ENCODE measurements around the gene PISD.

PISD gene

DNA sequence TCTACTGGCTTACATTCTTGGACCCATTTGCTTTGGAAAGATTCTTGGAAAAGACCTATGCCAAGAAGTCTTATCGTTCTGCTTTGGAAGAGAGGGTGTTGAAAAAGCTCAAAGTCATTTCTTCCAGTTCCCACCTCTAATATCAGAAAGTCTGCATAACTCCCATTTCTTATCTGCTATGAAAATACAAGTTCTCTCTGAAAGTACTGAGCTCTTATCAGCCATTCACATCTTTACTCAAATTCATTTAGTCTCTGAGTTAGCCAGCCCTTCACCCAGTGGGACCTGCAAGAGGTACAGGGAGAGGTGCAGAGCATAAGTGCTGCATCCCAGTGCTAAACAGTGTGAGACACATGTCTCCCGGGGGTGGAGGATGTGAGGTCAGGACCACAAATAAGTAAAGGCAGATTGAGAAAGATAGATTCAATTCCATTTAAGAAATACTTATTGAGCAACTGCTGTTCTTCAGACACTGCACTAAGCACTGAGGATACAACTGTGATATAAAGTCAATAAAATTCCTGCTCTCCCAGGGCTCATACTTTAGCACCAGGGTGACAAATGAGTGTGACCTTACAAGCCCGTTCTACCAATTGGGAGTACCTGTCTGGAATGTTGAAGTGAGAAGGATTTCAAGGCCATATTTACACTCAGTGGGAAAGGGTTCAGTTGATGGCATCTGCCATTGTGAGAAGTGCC lies 76.7 kb downstream of the PISD start:
- Mint-ChIP-seq H3K36me3 (ENCODE audit: insufficient read depth) (peaks cover 55% of the 10 kb centered on the region), H3K4me3 (no peak overlapping the region), H3K9me3 (no peaks in the 10 kb centered on the region), H3K27ac (ENCODE audit: low read depth) (peak overlapping the region; percentile 78), H3K27me3 (no peaks in the 10 kb centered on the region), H3K4me1 (peaks cover 32% of the 10 kb centered on the region)
- no peak for DNase-seq (ENCODE audit: low spot score in 2 of 2)
- ATAC-seq (replicated peaks; ENCODE audit: extremely low read depth, poor library complexity, severe bottlenecking): peak; percentile 40

- no peak overlapping the region for H3K4me3 Mint-ChIP-seq
These were observed 77.2 kb downstream of the PISD start for GRCh38 chr22:31584804-31585160.

GRCh38 chr22:31583861-31584485 lies 78.0 kb downstream of the PISD start:
- no peak overlapping the region for H3K4me3 Mint-ChIP-seq
- H3K9me3 Mint-ChIP-seq: no peaks in the 10 kb centered on the region
- H3K27me3 Mint-ChIP-seq: no peaks in the 10 kb centered on the region
- H3K4me1 Mint-ChIP-seq: peaks cover 32% of the 10 kb centered on the region
- H3K27ac Mint-ChIP-seq (ENCODE audit: low read depth): peak overlapping the region; percentile 78
- no peak for DNase-seq (ENCODE audit: low spot score in 2 of 2)
- no peak for ATAC-seq (replicated peaks; ENCODE audit: extremely low read depth, poor library complexity, severe bottlenecking)
- H3K36me3 Mint-ChIP-seq (ENCODE audit: insufficient read depth): peaks cover 61% of the 10 kb centered on the region

More at GRCh38 chr22:31584804-31585160, 77.2 kb downstream of the PISD start:
- DNase-seq (ENCODE audit: low spot score in 2 of 2) (no peak), ATAC-seq (replicated peaks; ENCODE audit: extremely low read depth, poor library complexity, severe bottlenecking) (peak; percentile 59)
- H3K9me3 Mint-ChIP-seq: no peaks in the 10 kb centered on the region
- no peaks in the 10 kb centered on the region for H3K27me3 Mint-ChIP-seq
- H3K27ac Mint-ChIP-seq (ENCODE audit: low read depth): peak overlapping the region; percentile 78
- peaks cover 32% of the 10 kb centered on the region for H3K4me1 Mint-ChIP-seq
- peaks cover 59% of the 10 kb centered on the region for H3K36me3 Mint-ChIP-seq (ENCODE audit: insufficient read depth)

- Mint-ChIP-seq H3K27me3 (no peaks in the 10 kb centered on the region), H3K4me1 (peaks cover 19% of the 10 kb centered on the region), H3K36me3 (ENCODE audit: insufficient read depth) (peaks cover 63% of the 10 kb centered on the region), H3K4me3 (no peak overlapping the region), H3K9me3 (no peaks in the 10 kb centered on the region), H3K27ac (ENCODE audit: low read depth) (peak overlapping the region; percentile 10)
- ATAC-seq (replicated peaks; ENCODE audit: extremely low read depth, poor library complexity, severe bottlenecking): no peak
- DNase-seq (ENCODE audit: low spot score in 2 of 2): no peak
These were observed 82.2 kb downstream of the PISD start for GRCh38 chr22:31579835-31580242.

GRCh38 chr22:31578171-31578570 lies 83.8 kb downstream of the PISD start:
- H3K9me3 Mint-ChIP-seq: no peaks in the 10 kb centered on the region
- H3K4me1 Mint-ChIP-seq: peaks cover 7% of the 10 kb centered on the region
- no peak overlapping the region for H3K4me3 Mint-ChIP-seq
- DNase-seq (ENCODE audit: low spot score in 2 of 2) (no peak), ATAC-seq (replicated peaks; ENCODE audit: extremely low read depth, poor library complexity, severe bottlenecking) (no peak)
- no peak overlapping the region for H3K27ac Mint-ChIP-seq (ENCODE audit: low read depth)
- H3K36me3 Mint-ChIP-seq (ENCODE audit: insufficient read depth): peaks cover 67% of the 10 kb centered on the region
- H3K27me3 Mint-ChIP-seq: no peaks in the 10 kb centered on the region

GRCh38 chr22:31577711-31578110 lies 84.3 kb downstream of the PISD start:
- no peaks in the 10 kb centered on the region for H3K9me3 Mint-ChIP-seq
- DNase-seq (ENCODE audit: low spot score in 2 of 2): no peak
- H3K27ac Mint-ChIP-seq (ENCODE audit: low read depth): no peak overlapping the region
- H3K4me3 Mint-ChIP-seq: no peak overlapping the region
- H3K27me3 Mint-ChIP-seq: no peaks in the 10 kb centered on the region
- peaks cover 67% of the 10 kb centered on the region for H3K36me3 Mint-ChIP-seq (ENCODE audit: insufficient read depth)
- H3K4me1 Mint-ChIP-seq: peaks cover 6% of the 10 kb centered on the region
- ATAC-seq (replicated peaks; ENCODE audit: extremely low read depth, poor library complexity, severe bottlenecking): no peak

- Mint-ChIP-seq H3K27ac (ENCODE audit: low read depth) (no peak overlapping the region), H3K4me3 (no peak overlapping the region), H3K4me1 (no peaks in the 10 kb centered on the region), H3K27me3 (no peaks in the 10 kb centered on the region), H3K9me3 (no peaks in the 10 kb centered on the region), H3K36me3 (ENCODE audit: insufficient read depth) (peaks cover 71% of the 10 kb centered on the region)
- DNase-seq (ENCODE audit: low spot score in 2 of 2) (no peak), ATAC-seq (replicated peaks; ENCODE audit: extremely low read depth, poor library complexity, severe bottlenecking) (no peak)
These were observed 86.8 kb downstream of the PISD start for GRCh38 chr22:31575190-31575589.

- H3K27ac Mint-ChIP-seq (ENCODE audit: low read depth): no peak overlapping the region
- H3K4me1 Mint-ChIP-seq: no peaks in the 10 kb centered on the region
- H3K4me3 Mint-ChIP-seq: no peak overlapping the region
- no peak for DNase-seq (ENCODE audit: low spot score in 2 of 2)
- peaks cover 69% of the 10 kb centered on the region for H3K36me3 Mint-ChIP-seq (ENCODE audit: insufficient read depth)
- H3K9me3 Mint-ChIP-seq: no peaks in the 10 kb centered on the region
- no peak for ATAC-seq (replicated peaks; ENCODE audit: extremely low read depth, poor library complexity, severe bottlenecking)
- H3K27me3 Mint-ChIP-seq: no peaks in the 10 kb centered on the region
These were observed 87.9 kb downstream of the PISD start for GRCh38 chr22:31574055-31574670.

DNA sequence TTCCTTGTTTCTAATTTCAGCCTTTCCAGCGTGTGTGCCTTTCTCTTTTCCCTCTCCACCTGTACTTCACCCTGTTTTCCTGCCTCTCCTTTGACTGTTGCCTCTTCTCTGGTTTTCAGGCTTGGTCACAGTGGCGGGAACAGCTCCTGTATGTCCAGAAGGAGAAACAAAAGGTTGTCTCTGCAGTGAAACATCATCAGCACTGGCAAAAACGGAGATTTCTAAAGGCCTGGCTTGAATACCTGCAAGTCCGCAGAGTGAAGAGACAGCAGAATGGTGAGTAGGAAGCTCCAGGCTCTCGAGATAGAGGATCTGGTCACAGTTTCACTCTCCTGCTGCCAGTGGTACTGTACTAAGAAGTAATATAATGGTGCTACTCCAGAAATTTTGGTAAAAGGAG lies 89.1 kb downstream of the PISD start:
- Mint-ChIP-seq H3K27ac (ENCODE audit: low read depth) (no peak overlapping the region), H3K9me3 (no peaks in the 10 kb centered on the region), H3K4me1 (no peaks in the 10 kb centered on the region), H3K4me3 (no peak overlapping the region), H3K27me3 (no peaks in the 10 kb centered on the region), H3K36me3 (ENCODE audit: insufficient read depth) (peaks cover 63% of the 10 kb centered on the region)
- DNase-seq (ENCODE audit: low spot score in 2 of 2): no peak
- ATAC-seq (replicated peaks; ENCODE audit: extremely low read depth, poor library complexity, severe bottlenecking): no peak

GRCh38 chr22:31569126-31569525 lies 92.9 kb downstream of the PISD start:
- H3K27me3 Mint-ChIP-seq: no peaks in the 10 kb centered on the region
- no peak overlapping the region for H3K4me3 Mint-ChIP-seq
- H3K27ac Mint-ChIP-seq (ENCODE audit: low read depth): peak overlapping the region; percentile 60
- DNase-seq (ENCODE audit: low spot score in 2 of 2): no peak
- peaks cover 53% of the 10 kb centered on the region for H3K36me3 Mint-ChIP-seq (ENCODE audit: insufficient read depth)
- no peaks in the 10 kb centered on the region for H3K4me1 Mint-ChIP-seq
- ATAC-seq (replicated peaks; ENCODE audit: extremely low read depth, poor library complexity, severe bottlenecking): no peak
- H3K9me3 Mint-ChIP-seq: no peaks in the 10 kb centered on the region
